ENCODE data around the gene PROKR2. TPM values are rescaled to one million over a fixed set of nuclear protein-coding genes. Genes with fewer than 3 reads are reported as not detected.

PROKR2 gene
- polyA plus RNA-seq, 3 donors: 0.26 TPM; not detected in 2

GRCh38 chr20:5298811-5299210 lies 17.9 kb downstream of the PROKR2 start:
- no peak for DNase-seq (ENCODE audit: extremely low read depth in 1 of 11, low read depth in 9 of 11, low spot score in 4 of 11)

DNA sequence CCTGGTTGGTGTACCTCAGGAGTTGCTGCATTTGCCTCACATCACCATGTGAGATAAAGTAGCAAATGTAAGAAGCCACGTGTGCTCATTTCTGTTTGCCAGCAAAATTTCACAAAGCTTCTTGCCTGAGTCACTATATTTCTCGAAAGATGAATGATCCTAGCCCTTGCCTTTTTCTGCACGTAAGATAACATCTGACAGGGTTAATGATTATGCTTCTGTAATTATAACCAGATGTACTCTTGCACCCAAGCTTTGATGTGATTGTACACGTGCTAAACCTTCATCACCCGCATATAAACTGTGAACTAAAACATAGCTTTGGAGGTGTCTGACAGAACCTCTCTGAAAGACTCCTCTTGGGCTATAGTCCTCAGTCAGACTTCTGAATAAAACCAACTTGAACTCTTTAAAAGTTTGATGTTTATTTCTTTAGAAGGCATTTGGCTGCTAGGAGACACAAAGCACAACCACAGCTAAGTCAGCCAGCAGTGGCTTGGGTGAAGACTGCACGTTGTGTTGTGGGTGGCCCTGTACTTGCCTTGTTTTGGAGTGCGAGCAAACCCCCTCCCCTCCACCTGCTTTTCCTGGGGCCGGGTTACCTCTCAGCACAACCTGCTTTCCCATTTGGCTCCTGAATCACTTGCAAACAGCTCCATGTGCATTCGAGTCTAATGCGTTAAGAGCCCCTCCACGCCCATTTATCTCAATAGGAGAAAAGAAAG lies 19.3 kb downstream of the PROKR2 start:
- no peak for DNase-seq (ENCODE audit: extremely low read depth in 1 of 11, low read depth in 9 of 11, low spot score in 4 of 11)

GRCh38 chr20:5290596-5290995 lies 26.2 kb downstream of the PROKR2 start:
- DNase-seq (ENCODE audit: extremely low read depth in 1 of 11, low read depth in 9 of 11, low spot score in 4 of 11): no peak

GRCh38 chr20:5282561-5282960 lies 34.2 kb downstream of the PROKR2 start:
- DNase-seq (ENCODE audit: extremely low read depth in 1 of 11, low read depth in 9 of 11, low spot score in 4 of 11): no peak

- no peak for DNase-seq (ENCODE audit: extremely low read depth in 1 of 11, low read depth in 9 of 11, low spot score in 4 of 11)
Measured at GRCh38 chr20:5279661-5280060, 37.1 kb downstream of the PROKR2 start.

- no peak for DNase-seq (ENCODE audit: extremely low read depth in 1 of 11, low read depth in 9 of 11, low spot score in 4 of 11)
Measured at GRCh38 chr20:5272268-5272667, 44.5 kb downstream of the PROKR2 start.

- no peak for DNase-seq (ENCODE audit: extremely low read depth in 1 of 11, low read depth in 9 of 11, low spot score in 4 of 11)
Measured at GRCh38 chr20:5270603-5271002, 46.2 kb downstream of the PROKR2 start.

GRCh38 chr20:5268449-5268848 lies 48.3 kb downstream of the PROKR2 start:
- no peak for DNase-seq (ENCODE audit: extremely low read depth in 1 of 11, low read depth in 9 of 11, low spot score in 4 of 11)

DNA sequence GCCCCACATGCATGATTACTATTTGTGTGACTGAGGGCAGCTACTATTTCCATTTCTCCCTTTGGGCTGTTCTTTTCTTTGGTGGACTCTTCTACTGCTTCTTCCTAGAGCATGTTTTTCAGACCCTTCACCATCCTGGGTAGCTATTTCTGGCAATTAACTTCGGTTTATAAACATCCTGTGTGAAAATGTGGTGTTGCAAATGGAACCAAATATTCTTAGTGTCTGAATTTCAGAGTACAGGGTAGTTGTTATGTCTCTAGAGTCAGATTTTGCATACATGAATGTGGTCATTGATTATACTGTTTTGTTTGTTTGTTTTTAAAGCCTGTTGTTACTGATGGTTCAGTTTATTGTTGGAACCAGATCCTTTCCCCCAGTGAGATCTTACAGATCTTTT lies 49.7 kb downstream of the PROKR2 start:
- no peak for DNase-seq (ENCODE audit: extremely low read depth in 1 of 11, low read depth in 9 of 11, low spot score in 4 of 11)

Other genes starting within 250 kb of the PROKR2 start
- 100 to 1,000 TPM; 137 to 142 (median 139) TPM for gene TMEM230, start 203.9 kb downstream of the PROKR2 start, polyA plus RNA-seq (ENCODE audit: insufficient read length in 3 of 3)
- gene PCNA, start 197.0 kb downstream of the PROKR2 start, polyA plus RNA-seq (ENCODE audit: insufficient read length in 3 of 3): 100 to 1,000 TPM; 171 to 204 (median 200) TPM
- gene CDS2, start 189.9 kb downstream of the PROKR2 start, polyA plus RNA-seq (ENCODE audit: insufficient read length in 3 of 3): 10 to 100 TPM; 32.4 to 41.1 (median 39.7) TPM